Measurements from ENCODE around the gene GBX2.

Gene GBX2

DNA sequence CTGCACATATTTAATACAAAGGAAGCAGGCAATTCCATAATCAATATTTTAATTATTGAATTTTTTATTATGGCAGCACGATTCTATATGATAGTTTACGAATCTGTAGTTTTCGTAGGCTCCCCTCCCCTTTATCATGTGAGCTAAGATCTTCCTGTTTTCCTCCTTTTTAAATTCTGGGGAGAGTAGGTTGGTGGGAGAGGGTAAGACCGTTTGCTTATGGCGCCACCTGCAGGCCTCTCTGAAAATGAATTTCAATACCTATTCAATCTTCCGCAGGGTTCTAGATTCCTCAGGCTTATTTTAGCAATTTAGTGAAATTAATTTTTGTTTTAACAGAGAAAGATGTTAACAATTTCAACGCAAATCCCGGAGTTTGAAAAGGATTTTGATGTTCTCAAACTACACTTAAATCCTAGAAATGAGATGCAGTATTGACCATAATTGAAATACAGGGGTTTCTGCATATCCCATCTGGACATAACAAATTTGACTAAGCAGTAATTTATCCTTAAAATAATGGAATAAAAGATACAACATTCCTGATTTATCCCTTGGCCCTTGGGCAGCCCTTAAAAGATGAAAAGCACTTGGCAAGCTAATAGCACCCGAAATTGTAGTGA, 12.8 kb upstream of the GBX2 start:
- no peak for DNase-seq

DNA sequence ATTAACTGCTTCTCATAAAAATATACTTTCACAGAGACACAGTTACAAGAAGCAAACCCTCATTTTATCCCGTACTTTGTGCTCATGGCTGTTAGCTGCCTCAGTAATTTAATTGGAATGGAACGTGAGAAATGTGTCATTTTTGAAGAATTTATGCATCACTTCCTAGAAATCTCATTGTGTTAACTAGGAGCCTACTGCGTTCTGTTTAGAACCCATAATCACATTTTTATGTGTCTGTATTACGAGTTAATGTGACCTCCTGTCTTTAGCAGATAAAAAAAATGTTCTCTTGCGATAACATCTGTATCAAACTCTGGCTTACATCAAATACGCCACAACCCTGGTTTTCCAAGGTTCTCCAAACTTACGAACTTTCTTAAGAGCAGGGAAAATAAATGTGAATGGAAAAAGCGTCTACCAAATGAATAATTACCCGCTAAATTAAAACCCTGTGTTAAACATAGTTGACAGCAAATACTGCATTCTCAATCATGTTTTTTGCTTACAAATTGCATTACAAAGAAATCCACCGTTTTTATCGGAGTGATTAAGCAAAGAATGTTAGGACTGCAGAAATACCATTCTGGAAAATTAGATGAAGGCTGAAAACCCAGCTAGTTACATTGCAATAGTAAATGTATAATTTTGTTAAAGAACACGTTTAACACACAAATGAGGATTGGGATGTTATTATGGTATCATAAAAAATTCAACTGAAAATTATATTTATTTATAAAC, 12.1 kb upstream of the GBX2 start:
- no peak for DNase-seq

DNA sequence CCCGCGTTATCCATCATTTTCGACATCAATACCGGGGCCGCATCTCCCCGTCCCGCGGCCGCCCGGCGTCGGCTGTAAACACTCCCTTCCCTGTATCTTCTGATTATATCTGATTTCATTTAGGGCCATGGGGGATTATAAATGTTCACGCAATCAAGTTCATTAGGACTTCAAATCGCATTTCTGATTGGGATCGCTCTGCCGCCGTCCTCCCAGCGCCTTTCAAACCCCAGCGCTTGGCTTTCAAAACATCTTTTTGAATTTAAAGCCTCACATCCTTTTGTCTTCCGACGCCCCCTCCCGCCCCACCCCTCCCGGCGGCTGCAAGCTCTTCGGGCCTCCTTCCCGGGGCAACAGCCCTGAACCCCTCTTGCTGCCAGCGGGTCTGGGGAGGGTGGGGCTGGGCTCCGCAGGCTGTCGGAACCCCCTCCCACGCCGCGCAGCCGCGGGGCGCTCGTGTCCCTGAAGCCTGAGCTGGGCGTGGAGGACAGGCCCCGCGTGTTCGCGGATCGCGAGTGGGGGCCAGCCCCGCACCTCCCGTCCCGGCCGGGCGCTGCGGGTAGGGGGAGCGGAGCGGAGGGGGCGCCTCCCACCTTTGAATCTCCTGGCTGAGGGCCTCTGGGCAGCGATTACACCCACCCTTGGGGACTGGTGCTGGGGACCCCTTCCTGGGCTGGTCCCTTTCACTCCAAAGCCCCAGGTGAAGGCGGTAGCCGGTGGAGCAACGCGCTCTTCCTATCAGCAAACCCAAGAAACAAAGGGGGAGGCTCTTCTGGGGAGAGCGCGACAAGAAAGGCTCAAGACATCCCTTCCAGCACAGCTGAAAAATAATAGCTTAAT, 11.3 kb upstream of the GBX2 start:
- no peak for DNase-seq

DNA sequence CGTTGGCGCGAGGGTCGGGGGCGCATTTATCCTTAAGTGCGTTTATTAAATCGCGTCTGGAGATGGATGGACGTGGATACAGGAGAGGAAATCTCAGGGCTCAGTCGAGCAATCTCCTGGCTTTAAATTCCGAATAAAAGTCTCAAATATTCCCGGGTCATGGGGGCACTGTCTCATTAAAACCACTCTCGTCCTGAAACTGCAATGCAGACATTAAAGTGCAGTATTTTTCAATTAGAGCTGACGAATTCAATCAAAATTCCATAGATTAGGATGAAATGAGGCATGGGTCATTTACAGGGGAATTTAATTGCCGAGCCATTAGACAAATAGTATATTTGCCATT, 10.7 kb upstream of the GBX2 start:
- DNase-seq = no peak

DNA sequence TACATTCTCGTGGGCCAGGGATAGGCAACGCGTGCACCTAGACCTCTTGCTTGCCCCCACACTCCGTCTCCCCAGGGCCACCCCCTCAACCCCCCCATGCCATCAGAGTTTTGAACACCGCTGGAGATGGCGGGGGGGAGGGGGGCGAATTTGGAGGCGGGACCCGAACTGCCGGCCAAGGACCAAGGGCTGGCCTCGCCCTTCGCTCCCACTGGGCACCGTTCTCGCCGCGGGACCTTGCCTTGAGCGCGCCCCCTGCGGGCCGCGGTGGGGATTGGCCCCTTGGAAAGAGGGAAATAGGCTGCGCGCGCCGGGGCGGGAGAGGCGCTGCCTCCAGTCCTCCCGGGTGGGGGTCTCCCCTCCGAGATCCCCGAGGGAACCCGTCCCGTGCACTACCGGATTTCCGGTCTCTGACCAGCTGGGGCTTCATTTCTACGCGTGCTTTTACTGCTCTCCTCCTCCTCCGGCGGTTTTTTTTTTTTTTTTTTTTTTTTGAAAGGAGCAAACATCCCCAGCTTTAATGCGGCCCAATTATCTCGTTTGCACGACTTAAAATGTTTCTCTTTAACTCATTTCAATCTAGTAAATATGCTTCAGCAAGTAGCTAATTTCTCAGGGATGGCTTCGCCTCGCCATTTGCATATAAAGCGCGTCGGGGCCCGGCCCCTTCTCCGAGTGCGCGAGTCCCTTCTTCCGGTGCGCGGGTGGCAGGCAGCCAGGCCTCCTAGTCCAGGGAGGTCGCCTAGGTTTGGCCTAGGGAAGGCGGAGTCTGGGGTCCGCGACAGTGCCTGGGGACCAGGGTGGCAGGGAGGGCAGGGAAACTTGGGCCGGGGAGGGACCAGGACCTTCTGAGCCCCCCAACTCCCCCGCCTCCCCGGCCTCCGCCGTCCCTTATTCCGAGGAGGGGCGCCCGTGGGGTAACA, 10.0 kb upstream of the GBX2 start:
- DNase-seq = no peak

DNA sequence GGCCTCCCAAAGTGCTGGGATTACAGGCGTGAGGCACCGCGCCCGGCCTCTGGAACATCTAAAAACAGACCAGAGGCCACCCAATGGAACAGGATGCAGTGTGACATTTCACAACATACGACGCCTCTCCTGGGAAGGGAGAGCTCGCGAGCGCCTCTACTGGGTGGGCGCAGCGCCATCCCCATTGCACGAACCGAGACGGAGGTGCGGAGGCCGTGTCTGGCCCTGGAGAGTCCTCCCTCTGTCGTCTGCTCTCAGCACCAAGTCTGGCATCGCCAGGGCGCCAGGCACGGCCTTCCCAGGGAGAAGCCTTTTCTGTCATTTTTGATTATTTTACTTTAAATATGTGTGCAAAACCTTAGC, 9.4 kb upstream of the GBX2 start:
- DNase-seq = no peak

DNA sequence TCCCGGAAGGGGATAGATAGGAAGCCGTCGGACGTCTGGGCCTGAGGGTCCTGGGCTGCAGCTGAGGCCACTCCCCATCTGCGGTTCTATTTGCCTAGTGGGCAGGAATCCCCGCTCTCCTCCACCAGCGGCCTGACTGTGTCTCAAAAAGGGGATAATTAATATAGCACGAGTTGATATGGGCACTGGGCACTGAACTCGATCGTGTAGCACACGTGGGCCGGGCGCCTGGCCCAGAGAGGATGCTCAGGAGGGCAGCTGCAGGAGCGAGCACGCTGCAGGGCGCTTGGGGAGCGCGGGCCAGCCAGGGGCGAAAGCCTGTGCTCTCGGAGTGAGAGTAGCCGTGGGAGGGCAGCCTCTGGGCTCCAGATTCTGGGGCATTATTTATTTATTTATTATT, 8.8 kb upstream of the GBX2 start:
- DNase-seq = no peak

DNA sequence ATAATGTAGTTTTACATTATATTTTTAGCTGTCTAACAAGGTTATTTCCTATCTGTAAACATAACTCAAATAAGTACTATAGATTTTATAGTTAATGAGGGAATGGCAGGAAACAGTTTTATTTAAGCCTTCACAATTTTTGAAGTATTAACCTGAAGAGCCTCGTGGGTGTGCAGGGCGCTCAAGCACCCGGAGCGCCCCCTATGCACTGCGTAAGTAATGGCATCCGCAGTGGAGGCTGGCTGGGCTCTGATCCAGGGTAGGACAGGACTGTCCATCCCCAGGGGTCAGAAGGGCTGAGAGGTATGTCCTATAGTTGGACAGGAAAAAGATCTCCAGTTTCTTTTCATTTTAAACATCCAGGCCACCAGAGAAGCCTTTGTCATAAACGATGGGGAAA, 8.2 kb upstream of the GBX2 start:
- no peak for DNase-seq

DNA sequence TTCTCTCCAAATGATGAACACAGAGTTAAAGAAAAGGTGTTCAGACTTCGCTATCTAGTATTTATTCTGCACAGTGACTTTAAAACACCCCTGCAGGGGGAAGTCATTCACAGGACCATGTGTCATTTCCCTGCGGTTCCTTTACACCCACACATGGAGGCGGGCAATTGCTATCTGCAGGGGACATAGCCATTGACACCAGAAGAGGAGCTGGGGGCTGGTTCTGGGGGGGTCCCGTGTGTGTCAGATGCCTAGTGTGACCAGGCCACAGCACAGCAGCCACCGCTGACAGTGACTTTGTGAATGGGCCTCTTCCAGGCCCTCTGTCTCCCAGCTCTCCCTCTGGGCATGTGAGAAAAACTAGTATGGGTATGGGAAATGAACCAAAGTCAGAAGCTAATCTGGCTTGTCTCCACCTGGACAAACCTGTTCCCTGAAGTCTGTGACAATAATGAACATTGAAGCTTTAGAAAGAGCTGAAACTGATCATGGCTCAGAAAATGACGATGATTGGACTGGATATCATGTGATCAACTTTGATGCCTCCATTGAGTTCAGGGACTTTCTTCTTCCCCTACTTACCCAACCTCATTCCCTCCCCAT, 7.5 kb upstream of the GBX2 start:
- no peak for DNase-seq

DNA sequence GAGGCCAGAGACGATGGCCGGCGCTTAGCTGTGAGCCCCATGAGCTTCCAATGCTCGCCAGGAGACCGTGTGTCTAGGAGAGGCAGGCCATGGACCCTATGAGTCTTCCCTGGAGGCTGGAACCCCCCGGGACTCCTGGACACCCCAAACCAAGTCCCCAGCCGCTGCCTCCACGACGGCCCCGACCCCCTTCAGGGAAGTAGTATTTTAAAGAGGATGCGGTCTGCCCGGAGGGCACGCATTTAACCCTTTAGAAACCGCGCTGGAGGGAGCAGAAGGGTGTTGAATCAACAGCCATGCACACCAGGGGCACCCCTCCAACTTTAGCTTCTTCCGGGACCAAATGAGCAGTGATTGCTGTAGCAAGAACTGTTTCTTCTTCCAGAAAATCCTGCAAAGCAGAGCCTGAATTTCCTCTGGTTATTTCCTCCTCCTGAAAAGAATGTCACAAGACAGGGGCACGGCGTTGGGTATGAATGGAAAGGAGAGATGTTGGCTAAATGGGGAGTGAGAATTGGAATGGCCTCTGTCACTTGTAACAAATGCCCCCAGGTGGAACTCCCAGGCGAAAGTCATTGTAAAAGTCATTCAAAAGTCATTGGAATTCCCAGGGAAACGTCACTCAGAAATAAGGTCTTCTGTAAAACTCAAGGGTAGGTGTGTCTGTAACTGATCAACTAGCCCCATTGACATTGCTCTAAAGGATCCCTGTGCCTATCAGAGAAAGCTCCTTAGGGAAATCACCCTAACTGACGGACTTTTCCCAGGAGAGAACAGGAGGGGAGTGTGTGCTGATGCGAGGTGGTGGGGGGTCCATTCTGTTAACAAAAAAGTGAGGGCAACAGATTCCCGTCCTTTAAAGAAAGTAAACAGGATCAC, 5.8 kb upstream of the GBX2 start:
- no peak for DNase-seq

DNA sequence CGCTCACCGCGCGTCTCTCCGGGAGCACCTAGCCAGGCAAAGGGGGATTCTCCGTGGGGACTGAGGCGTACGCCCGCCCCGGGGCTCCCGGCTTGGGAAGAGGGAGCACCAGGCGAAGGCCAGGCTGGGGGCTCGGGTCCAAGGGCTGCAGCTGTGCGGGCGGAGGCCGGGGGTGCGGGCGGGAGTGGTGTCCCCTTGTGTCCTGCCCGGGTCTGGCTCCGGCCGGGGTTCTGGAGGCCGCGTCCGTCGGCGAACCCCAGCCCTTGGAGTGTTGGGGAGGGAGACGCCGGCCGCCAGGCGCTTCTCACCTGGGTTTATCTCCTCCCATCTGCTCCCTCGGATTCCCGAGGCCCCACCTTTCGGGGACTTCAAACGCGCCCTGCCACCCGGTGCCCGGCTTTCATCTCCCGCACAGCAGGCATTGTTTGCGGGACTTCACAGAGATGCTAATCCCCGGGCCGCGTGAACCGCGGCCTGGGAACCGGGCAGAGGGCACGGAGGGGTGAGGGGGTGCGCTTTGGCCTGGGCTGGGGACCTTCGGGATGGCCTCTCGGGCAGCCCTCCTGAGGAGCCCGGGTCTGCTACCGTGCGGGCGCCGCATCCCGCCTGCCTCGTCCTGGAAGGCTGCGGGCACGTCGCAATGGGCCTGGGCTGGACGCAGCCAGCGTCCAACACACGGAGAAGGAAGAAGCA, 5.0 kb upstream of the GBX2 start:
- DNase-seq = no peak

DNA sequence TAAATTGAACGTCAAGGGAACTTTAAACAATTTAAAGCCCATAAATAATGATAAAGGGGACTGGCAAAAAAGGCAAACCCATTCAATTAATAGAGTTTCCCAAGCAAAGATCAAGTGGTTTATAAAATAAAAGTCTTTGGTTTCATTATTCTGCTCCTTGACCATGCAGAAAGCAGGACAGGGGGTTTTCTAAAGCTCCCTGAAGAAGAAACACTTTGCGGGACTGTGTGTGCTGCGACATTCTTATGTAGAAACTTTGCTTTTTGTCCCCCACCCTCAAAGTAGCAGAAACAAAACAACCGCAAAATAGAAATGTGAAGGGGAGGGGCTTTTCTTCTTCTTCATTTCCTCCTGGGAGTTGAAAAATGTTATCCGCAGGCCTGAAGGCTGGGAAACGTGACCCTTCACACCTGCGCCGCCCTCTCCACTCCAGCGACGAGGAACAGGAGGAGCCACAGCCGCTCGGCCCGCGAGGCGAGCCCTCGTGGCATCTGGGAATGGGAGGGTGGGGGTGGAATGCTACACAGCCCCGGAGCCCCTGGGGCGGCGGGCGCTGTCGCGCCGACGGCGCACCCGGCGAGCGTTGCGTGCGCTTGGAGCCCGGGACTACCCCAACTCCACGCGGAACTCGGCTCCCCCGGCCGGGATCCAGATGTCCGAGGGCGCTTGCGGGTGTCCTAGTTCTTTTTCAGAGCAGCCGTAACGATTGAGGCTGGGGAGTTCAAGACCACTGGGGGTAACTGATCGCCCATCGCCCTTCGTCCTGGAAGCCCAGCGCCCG, 4.3 kb upstream of the GBX2 start:
- no peak for DNase-seq

DNA sequence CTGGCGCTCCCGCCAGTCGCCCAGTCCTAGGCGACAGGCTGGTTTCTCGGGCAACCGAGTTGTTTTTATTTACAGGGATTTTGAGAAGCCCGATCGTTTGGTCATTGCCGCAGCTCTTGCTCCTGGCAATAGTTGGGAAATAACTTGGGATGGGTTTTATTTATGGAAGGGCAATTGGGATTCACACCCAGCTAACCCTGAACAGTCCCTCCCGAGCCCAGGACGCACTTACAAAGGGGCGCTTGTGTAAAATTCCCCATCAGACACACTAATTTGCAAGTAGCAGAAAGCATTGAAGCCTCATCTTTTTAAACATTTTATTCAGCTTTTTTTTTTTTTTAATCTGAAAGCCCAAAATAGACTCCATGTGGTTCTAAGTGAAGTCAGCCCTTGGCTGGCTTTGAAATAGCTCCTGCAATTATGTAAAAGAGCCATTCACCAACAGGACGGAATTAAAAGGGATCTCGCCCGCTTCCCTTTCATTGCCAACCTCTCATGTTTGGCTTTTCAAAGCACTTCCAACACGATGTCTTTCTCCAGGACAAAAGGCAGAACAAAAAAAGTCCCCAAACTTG, 3.6 kb upstream of the GBX2 start:
- no peak for DNase-seq

DNA sequence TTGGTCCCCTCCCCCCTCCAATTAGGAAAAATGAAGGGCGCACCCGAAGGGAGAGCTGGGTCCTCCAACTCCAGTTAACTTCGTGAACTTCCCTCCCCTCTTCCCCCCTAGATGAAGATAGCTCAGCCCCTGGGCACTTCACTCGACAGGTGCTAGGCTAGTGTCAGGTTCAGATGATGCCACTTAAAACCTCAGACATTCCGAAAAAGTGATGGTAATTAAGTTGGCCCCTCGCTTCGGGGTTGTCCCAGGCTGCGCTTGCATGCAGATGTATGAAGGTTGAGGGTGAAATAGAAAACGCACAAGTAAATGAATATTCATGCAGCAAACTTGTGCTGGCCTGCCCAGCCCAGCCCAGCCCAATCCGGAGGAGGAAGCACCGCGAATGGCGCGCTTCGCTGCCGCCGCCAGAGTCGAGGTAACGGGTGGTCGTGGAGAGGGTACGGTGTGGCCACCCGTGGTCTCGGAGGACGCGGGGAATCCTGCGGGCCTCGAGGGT, 3.0 kb upstream of the GBX2 start:
- no peak for DNase-seq

DNA sequence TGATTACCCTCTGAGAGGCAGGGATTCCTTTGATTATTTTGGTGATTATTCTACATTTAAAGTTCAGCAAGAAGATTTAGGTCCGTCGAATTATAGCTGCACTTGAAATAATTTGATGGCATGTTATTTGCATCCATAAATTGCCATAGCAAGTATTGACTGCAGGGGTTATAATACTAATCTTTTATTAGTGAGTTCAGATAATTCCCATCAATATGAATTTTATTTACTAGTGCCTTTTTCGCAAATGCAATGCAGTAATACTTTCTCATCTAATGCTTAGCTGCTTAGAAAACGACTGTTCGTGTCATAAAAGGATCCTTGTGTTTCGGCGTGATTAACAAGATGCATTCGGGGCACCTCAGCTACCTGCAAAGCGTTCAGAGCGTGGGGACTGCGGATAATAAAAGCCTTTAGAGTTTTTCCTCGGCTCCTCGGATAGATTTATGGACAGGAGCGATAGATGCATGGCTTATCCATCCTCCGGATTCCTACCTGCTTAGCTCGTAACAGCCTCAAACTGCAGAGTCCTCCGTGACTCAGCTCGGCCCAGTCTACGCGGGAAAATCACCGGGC, 2.5 kb upstream of the GBX2 start:
- no peak for DNase-seq

DNA sequence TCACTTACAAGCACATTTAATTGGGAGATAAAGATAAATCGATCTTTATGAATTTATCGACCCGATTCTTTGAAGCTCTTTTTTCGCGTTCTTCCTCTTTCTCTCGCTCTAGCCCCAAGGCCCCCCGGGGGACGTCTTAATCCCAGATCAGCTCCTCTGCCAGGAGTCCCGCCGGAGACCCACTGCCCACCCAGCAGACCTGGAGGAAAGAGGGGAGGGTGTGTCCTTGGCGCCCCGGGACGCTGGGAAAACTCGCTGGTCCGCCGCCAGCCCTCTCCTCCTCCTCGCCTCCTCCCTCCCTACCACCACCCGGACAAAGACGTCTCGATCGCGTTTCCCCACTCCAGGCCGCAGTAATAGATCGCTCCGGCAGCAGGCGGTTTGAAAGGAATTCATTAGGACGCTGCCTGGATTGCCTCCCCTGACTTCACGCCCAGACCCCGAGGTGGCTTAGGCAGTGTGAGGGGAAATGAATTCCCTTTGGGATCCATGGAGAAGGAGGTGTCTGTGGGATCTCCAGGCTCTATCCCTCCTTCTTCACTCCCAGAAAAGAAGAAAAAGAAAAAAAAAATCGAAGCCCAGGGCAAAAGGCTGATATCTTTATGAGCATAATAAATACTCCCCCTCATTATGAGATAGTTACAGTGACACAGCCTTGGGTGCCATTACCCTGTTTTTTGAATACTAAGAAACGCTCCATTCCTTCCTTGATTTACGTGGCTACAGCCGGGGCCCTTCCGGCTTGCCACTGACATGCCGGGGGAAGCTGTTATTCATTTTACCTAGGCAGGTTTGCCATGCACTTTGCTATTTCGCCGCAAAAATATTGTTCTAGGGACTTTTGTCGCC, 1.8 kb upstream of the GBX2 start:
- DNase-seq = no peak

DNA sequence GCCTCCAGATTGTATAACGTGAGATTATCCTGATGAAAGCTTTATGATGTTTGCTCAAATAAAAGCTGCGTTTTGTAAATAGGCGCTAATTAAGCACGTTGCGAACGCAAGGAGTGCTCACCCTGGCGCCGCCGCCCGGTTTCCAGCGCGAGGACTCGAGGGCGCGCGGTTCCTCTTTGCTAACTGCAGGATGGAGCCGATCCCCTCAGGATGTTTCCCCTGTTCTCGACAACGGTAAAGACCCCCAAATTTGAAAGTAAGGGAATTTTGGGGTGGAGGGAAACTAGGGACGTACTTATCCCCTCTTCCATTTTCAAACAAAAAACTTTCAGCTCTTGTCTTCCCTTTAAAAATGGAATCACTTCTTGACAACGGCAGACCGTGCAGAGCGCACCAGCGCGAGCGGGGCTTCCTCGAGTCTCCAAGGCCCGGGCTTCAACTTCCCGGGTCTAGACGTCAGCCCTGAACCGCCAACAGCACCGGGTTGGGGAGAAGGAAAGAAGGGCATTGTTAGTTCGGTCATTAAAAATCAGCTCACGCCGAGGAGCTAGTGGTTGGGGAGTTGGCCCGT, 1.1 kb upstream of the GBX2 start:
- DNase-seq = no peak

Data from CD4-positive, alpha-beta T cell treated with Interleukin-15 for 1 hour (primary cell).